ENCODE data around the gene INTS11.

INTS11 gene

GRCh38 chr1:1357871-1358432 lies 33.5 kb upstream of the INTS11 start:
- DNase-seq: no peak

DNA sequence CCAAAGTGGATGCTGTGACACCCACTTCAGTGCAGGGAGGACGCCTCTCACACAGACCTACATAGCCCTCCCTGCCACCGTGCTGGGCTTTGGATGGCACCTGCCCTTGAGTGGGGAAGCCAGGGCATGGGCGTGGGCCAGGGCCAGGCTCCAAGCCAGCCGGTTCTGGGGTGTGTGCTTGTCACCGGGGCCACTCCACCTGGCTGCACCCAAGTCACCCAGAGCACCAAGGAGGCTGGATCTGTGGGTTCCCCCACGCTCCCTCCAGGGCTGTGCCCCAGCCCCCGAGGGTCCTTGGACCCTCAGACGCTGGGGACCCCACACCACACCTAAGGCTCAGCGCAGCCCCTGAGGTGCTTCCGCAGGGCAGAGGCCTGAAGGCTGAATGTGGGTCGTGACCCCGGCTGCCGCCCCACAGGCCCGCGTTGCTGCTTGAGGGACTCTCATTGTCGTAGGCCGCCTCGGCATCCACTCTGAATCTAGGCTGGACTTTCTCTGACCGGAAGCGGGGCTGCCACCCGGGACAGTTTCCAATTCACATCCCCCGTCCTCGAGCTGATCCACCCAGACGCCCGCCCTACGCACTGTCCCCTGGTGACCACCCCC lies 32.4 kb upstream of the INTS11 start:
- no peak for DNase-seq

DNA sequence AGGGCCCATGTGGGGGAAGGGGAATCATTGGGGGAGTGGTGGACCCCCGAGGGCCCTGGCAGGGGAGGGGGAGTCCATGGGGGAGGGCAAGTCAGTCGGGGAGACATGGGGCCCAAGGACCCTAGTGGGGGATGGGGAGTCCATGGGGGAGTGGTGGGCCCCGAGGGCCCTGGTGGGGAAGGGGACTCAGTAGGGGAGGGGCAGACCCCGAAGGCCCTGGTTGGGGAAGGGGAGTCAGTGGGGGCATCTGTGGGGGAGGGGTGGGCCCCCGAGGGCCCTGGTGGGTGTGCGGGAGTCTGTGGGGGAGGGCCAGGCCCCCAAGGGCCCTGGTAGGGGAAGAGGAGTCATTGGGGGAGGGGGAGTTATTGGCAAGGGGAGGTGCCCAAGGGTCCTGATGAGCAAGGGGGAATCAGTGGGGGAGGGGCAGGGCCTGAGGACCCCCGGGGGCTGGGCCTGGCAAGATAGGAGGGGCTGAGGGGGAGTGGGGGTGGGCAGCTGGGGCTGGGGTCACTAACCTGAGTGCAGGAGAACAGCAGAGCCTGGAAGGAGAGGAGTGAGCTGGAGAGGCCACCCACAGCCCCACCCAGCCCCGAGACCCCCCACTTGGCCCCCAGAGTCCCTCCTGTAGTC lies 31.8 kb upstream of the INTS11 start:
- no peak for DNase-seq

GRCh38 chr1:1355416-1355815 lies 31.0 kb upstream of the INTS11 start:
- DNase-seq: no peak

GRCh38 chr1:1354271-1355247 lies 30.1 kb upstream of the INTS11 start:
- DNase-seq: no peak

DNA sequence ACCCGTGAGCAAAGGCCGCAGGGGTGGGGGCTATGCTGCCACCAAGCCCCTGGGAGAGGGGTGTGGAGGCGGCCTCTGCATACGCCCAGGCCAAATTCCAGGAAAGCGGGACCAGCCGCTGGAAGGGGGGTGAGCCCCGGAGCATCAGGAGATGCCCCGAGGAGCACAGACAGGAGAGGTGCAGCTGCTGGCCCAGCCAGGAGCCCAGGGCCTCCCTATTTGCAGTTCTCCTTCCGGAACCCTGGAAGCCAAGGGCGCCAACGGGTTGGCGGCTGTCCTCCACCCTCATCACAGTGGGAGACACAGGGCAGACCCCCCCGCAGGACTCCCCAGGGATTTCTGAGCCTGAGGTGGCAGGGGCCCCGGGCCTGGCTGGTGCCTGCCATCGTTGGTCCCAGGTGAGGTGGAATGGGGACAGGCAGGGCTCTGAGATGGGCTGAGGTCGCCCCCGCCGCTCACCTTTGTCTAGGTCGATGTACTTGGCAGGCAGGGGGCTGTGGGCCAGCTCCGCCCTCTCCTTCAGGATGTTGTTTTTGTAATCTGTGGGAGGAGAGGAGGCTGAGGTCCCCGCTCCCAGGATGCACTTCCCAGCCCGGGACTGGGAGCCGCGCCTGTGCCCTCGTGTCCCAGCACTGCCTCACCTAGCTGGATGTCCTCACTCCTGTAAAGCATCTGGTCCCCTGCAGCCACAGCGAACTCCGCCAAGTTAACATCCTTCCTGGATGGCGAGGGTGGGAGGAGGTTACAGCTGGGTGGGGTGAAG lies 29.1 kb upstream of the INTS11 start:
- no peak for DNase-seq

GRCh38 chr1:1352786-1353388 lies 28.4 kb upstream of the INTS11 start:
- DNase-seq: no peak

DNA sequence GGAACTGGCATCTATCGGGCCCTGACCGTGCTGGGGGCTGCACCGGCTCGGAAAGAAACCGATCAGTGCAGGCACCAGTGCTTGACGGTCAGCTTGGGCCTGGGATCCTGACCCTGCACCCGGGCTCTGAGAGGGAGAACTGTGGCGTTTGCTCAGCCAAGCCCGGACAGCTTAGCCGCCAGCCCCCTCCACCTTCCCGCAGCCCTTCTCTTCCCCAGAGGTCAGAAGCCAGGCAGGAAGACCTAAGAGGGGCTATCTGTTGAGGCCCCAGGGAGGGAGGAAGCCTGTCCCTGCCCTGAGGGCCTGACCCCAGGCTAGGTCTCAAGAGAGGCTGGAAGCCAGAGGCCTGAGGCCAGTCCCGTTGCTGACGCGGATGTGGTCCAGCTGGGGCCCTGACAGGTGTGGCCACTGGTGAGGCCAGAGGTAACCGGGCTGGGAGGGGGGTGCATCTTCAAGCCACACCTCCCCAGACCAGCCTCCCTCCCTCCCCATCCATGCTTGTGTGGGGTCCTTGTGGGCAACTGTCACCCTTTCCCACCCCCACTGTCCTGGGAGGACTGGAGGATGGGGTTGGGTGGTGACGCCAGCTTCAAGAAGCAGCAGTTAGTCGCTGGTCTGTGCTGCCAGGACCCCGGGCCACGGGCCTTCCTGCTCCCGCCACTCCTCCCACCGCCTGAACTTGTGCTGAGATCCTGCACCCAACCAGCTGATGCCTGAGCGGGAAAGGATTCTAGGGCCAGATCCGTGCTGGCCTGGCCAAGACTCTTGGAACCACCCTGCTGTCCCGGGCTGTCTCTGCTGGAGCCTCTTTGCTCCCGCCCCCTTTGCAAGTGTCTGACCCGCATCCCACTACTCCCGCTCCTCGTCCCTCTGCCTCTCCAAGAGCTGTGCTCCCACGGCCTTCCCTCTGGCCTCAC lies 27.3 kb upstream of the INTS11 start:
- DNase-seq: no peak

- peak; percentile 70 for DNase-seq
Observed at GRCh38 chr1:1349256-1350012, 25.0 kb upstream of the INTS11 start, which contains the start of gene DVL1. TSS of gene DVL1 (minus strand) at chr1:1349418. CDS start at chr1:1349065, 353 bp downstream.

DNA sequence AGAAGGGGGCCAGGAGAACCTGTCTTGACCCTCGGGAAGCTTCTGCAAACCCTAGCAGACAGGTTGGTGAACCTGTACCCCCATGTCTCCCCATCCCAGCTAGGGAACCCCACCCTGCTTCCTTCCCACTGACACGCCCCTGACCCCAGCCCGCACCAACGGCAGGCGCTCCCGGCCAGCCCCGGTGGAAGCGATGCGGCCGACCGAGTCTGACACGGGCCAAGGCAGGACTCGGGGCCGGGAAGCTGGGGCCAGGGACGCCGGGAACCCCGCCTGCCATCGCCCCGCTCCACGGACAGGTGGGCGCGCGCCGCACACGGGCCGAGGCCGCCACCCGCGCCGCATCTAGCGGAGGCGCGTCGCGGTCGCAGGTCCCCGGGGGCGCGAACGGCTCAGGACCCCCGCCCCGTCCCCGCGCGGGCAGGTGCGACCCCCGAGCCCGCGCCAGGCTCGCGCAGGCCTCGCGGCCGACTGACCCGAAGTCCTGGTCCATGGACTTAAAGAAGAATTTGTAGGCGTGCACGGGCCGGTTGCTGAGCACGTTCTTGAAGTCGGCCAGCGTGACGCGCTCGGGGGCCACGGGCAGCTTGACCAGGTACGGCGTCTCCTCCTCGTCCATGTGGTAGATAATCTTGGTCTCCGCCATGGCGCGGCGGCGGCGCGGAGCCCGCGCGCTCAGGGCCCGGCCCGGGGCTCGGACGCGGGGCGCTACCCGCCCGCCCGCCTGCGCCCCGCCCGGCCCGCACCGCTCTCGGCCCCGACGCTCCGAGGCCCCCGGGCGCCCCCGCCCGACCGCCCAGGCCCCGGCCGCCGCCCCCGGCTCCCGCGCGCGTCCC lies 24.2 kb upstream of the INTS11 start:
- no peak for DNase-seq

DNA sequence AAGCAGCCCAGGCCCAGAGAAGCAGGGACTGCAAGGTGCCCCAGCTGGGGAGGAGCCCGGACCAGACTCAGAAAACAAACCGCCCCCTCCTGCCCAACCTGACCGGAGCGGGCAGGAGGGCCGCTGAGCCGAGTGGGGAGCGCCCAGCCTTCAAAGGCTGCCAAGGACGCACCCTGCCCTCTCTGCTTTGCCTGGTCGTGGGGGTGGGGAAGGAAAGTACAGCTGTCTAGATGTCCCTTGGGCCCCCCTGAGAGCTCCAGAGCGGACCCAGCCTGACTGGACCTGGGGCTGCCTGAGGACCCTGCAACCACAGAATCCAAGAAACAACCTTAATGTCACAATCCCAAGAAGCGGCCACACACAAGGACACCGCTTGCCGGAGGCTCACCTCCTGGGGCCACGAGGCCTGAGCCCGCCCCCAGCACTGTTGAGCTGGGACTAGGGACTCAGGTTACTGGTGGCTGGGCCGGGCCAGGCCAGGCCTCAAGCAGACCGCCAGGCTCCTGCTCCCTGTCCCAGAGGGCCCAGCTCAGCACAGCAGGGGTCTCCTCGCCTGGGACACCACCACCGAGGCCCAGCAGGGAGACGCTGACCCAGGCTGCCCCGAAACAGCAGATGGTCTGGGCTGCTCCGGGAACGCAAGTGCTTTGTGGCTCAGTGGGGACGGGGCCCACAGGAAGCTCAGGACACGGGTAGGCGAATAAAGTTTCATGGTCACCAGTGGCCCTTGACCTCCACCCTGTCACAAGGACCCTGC lies 23.4 kb upstream of the INTS11 start:
- DNase-seq: no peak

DNA sequence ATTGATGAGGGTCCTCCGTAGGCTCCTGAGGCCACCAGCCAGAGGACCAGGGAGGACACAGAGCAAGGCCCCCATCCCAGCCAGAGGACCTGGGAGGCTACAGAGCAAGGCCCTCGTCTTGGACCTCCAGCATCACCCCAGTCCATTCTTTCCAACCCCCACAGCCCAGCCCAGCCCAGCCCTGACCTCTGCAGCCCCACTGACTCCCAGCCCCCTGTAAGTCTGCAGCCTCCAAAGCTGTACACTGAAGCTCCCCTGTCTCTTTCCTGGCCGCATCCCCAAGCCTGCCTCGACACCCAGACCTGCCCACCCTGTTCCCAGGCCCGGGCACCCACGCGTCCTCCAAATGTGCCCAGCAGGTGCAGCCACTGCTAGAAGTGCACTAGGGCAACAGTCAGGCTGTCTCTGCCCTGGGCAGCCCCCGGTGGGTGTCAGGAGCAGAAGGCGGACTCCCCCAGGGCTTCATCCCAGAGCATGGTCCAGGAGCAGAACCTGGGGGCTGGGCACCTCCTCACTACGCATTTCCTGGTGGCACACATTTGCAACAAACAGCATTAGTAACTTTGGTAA lies 22.7 kb upstream of the INTS11 start:
- no peak for DNase-seq

DNA sequence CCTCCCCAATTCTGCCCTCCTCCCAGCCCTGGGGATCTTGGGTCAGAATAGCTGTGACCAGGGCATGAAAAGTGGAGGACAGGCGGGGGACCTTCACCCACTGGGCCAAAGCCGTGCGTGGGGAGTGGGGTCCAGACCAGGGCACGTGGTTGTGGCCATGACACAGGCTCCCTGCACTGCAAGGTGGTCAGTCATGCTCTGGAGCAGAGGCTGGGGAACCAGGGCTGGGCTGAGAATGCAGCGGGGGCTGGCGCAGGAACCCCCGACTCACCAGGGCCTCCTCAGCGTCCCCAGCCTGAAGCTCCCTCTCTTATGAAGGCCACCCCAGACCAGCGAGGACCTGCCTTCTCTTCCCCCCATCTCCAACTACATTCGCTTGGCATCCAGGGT lies 22.0 kb upstream of the INTS11 start:
- DNase-seq: no peak

DNA sequence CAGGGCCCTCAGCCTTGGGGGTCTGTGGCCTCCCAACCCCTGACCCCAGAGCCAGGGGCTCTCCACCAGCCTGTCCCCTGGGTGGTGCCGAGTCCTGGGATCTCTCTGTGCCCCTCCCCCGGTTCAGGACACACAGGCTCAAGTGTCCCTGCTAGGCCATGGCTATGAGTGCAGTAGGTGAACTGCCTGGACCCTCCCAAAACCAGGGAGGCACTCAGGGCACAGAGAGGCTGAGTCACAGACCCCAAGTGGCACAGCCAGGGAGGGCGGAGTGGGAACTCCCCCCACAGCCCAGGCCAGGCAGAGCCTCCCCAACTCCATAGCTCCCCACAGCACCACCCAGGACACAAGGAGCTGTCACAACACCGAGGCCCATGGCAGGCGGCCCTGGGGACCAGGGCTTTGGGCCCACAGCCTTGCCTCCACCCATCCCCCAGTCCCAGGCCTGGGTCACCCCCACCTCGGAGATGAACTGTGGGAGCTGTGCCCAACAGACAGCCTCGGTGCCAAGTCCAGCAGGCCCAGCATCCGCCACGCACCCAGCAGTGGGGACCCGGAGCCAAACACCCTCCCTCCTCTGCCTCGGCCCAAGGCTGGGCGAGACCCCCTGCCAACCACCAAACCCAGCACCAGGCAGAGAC lies 21.5 kb upstream of the INTS11 start:
- no peak for DNase-seq

DNA sequence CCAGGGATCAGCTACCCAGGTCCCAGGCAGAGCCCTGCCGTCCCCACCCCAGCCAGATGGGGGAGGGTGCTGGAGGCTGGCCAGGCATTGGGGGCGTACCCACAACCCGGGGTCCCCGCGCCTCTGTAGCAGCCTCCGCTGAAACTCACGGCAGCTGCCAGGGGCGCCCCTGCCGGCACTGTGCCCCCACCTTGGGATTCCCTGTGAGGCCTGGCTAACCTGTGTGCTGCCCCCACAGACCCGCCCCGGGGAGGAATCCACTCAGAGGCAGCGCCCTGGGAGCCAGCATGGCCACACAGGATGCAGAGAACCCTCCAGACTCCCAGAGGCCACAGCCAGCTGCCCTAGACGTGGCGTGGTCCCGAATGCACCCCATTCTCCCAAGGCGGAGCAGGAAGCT lies 20.9 kb upstream of the INTS11 start:
- DNase-seq: no peak

DNA sequence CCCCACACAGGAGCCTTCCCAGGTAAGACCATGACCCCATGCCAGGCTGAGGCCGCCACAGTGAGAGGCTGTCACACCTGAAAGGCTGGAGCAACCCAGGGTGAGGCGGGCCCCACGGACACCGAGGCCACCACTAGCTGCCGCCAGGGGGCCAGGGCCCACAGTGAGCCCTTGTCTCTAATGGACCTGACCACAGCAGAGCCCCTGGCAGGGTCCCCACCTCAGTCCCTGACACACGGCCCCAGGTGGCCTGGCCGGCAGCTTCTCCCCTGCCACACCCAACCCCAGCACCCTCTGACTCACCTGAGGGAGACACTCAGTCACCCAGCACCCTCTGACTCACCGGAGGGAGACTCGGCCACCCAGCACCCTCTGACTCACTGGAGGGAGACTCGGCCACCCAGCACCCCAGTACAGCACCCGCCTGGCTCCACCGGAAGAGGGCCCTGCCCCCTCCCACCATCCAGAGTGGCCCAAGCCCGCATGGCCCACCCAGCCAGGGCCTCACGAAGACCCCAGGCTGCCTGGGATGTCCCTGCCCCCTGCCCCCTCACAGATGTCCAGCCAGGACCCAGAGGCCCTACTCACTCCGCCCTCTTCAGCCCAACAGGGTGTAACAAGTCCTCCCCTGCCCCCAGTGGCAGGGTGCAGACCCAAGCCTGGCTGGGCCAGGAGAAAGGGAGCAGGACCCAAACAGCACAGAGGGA lies 20.3 kb upstream of the INTS11 start:
- DNase-seq: peak; percentile 56

DNA sequence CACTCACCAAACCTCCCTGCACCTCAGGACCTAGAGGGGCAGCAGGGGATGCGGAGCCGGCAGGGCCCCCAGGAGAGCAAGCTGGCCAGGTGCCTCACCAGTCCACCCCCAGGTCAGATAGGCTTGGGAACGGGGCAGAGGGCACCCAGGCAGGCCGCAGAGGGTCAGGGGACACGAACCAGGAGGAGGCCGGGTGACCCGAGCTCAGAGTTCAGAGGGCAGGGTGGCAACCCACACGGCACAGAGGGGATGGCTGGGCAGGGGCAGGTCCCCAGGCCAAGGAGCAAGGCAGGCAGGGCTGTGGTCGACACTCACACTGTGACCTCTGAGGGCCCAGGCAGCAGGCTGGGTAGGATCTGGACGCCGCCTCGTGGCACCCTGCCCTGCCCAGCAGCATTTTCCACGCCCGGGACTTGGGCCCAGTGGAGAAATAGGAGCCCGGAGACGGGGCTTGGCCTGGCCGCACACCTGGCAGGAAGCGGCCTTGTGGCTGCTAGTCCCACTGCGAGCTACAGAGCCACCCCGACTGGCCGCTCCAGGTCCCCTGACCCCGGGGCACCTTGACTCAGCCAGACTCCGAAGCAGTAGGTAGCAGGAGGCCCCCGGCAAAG lies 19.5 kb upstream of the INTS11 start:
- DNase-seq: no peak
